Mesendoderm (in vitro differentiated cells): Measurements from ENCODE around the gene PLD3.

Experiments
- DNase-seq: peaks from one replicate; pipeline ENCODE4 v3.0.0; 2013
- H2AK5ac ChIP-seq: 2 replicates; pipeline ENCODE4 v1.6.1; 2013; ENCODE audit warnings: low read length, inconsistent platforms
- H2BK120ac ChIP-seq: 2 replicates; pipeline ENCODE4 v1.6.1; 2013; ENCODE audit warnings: low read depth, mild to moderate bottlenecking, low read length, moderate library complexity, mixed read lengths
- H2BK15ac ChIP-seq: replicated peaks from 2 replicates; pipeline ENCODE4 v1.6.1; 2013; ENCODE audit warnings: low read depth, mild to moderate bottlenecking, moderate library complexity
- H2BK5ac ChIP-seq: 2 replicates; pipeline ENCODE4 v1.6.1; 2013; ENCODE audit warnings: low read length, inconsistent platforms
- H3K18ac ChIP-seq: 2 replicates; pipeline ENCODE4 v1.6.1; 2013; ENCODE audit warnings: mild to moderate bottlenecking, low read length, mixed read lengths
- H3K23ac ChIP-seq: one replicate; pipeline ENCODE4 v1.6.1; 2013; ENCODE audit warnings: low read length
- H3K27ac ChIP-seq: 2 replicates; pipeline ENCODE4 v1.5.1; 2013; ENCODE audit warnings: low read depth, mild to moderate bottlenecking, inconsistent platforms, low read length, moderate library complexity
- H3K27me3 ChIP-seq: 2 replicates; pipeline ENCODE4 v1.6.1; 2013; ENCODE audit warnings: low read length, control low read depth, mild to moderate bottlenecking, inconsistent platforms; ENCODE audit not compliant: insufficient read depth, poor library complexity
- H3K36me3 ChIP-seq: 2 replicates; pipeline ENCODE4 v1.6.1; 2013; ENCODE audit warnings: low read length, inconsistent platforms; ENCODE audit not compliant: control insufficient read depth, insufficient read depth
- H3K4ac ChIP-seq: one replicate; pipeline ENCODE4 v1.6.1; 2013; ENCODE audit warnings: low read depth, mild to moderate bottlenecking, low read length, moderate library complexity
- H3K4me1 ChIP-seq: 2 replicates; pipeline ENCODE4 v1.6.1; 2013; ENCODE audit warnings: low read depth, low read length, inconsistent platforms; ENCODE audit not compliant: control insufficient read depth
- H3K4me2 ChIP-seq: 2 replicates; pipeline ENCODE4 v1.6.1; 2013; ENCODE audit warnings: low read length
- H3K4me3 ChIP-seq: 2 replicates; pipeline ENCODE4 v1.5.1; 2013; ENCODE audit warnings: mild to moderate bottlenecking, low read length
- H3K56ac ChIP-seq: one replicate; pipeline ENCODE4 v1.6.1; 2013; ENCODE audit warnings: low read length
- H3K79me1 ChIP-seq: 2 replicates; pipeline ENCODE4 v1.6.1; 2013; ENCODE audit warnings: low read length, inconsistent platforms
- H3K79me2 ChIP-seq: 2 replicates; pipeline ENCODE4 v1.6.1; 2013; ENCODE audit warnings: mild to moderate bottlenecking, low read length; ENCODE audit not compliant: control insufficient read depth, insufficient read depth
- H3K9ac ChIP-seq: 2 replicates; pipeline ENCODE4 v1.6.1; 2013; ENCODE audit warnings: low read length, inconsistent platforms
- H4K5ac ChIP-seq: one replicate; pipeline ENCODE4 v1.6.1; 2013; ENCODE audit warnings: low read length
- H4K8ac ChIP-seq: one replicate; pipeline ENCODE4 v1.6.1; 2013; ENCODE audit warnings: low read depth, mild to moderate bottlenecking, control low read depth, low read length, moderate library complexity
- WGBS: extraction: QIAGEN DNeasy Blood & Tissue Kit; methylation state at CpG from one replicate; pipeline ENCODE4 v1.1.7; 2013; ENCODE audit warnings: low lambda C conversion rate, missing lambda C conversion rate; ENCODE audit not compliant: insufficient coverage; ENCODE audit errors: extremely low coverage; 5-methylcytosine and 5-hydroxymethylcytosine counted together

PLD3 gene

GRCh38 chr19:40356681-40357595 is 8.4 kb downstream of the PLD3 start:
- Histone ChIP-seq H3K23ac (no peak overlapping the region), H4K8ac (no peak overlapping the region), H2BK5ac (no peak overlapping the region), H3K4me3 (no peak overlapping the region), H3K27ac (no peak overlapping the region), H3K4me1 (no peaks in the 10 kb centered on the region), H3K4me2 (no peak overlapping the region), H3K9ac (no peak overlapping the region), H2BK15ac (no peak overlapping the region), H2AK5ac (no peak overlapping the region), H3K56ac (no peak overlapping the region), H3K18ac (no peak overlapping the region), H3K79me1 (no peaks in the 10 kb centered on the region), H3K27me3 (no peaks in the 10 kb centered on the region), H3K79me2 (no peaks in the 10 kb centered on the region), H3K4ac (no peak overlapping the region), H2BK120ac (no peak overlapping the region), H4K5ac (no peak overlapping the region), H3K36me3 (no peaks in the 10 kb centered on the region)
- DNase-seq: peak; percentile 36
- no CpG with 5 or more reads among the region's 6 CpGs for WGBS

- no peak overlapping the region for H3K23ac ChIP-seq
- no peak overlapping the region for H3K18ac ChIP-seq
- H3K27ac ChIP-seq: no peak overlapping the region
- H2BK5ac ChIP-seq: no peak overlapping the region
- no peaks in the 10 kb centered on the region for H3K79me2 ChIP-seq
- no peak overlapping the region for H3K4ac ChIP-seq
- H2AK5ac ChIP-seq: no peak overlapping the region
- H2BK15ac ChIP-seq: no peak overlapping the region
- WGBS: no CpG with 5 or more reads among the region's 3 CpGs
- no peaks in the 10 kb centered on the region for H3K4me1 ChIP-seq
- H3K27me3 ChIP-seq: no peaks in the 10 kb centered on the region
- H2BK120ac ChIP-seq: no peak overlapping the region
- no peak overlapping the region for H4K8ac ChIP-seq
- H3K9ac ChIP-seq: no peak overlapping the region
- H3K4me3 ChIP-seq: no peak overlapping the region
- H3K4me2 ChIP-seq: no peak overlapping the region
- no peak for DNase-seq
- no peaks in the 10 kb centered on the region for H3K36me3 ChIP-seq
- H4K5ac ChIP-seq: no peak overlapping the region
- H3K79me1 ChIP-seq: no peaks in the 10 kb centered on the region
- H3K56ac ChIP-seq: no peak overlapping the region
Observed at GRCh38 chr19:40357640-40358039, 9.1 kb downstream of the PLD3 start.

- Histone ChIP-seq H2BK120ac (no peak overlapping the region), H3K27ac (no peak overlapping the region), H3K4me3 (no peak overlapping the region), H3K36me3 (no peaks in the 10 kb centered on the region), H3K23ac (no peak overlapping the region), H3K79me2 (no peaks in the 10 kb centered on the region), H4K5ac (no peak overlapping the region), H4K8ac (no peak overlapping the region), H2AK5ac (no peak overlapping the region), H3K4me2 (no peak overlapping the region), H2BK5ac (no peak overlapping the region), H2BK15ac (no peak overlapping the region), H3K27me3 (no peaks in the 10 kb centered on the region), H3K9ac (no peak overlapping the region), H3K18ac (no peak overlapping the region), H3K4me1 (no peaks in the 10 kb centered on the region), H3K4ac (no peak overlapping the region), H3K79me1 (no peaks in the 10 kb centered on the region), H3K56ac (no peak overlapping the region)
- DNase-seq: no peak
- WGBS: no CpG with 5 or more reads among the region's 5 CpGs
Observed at GRCh38 chr19:40358773-40359172, 10.3 kb downstream of the PLD3 start.

GRCh38 chr19:40360020-40360707 is 11.7 kb downstream of the PLD3 start:
- Histone ChIP-seq H3K79me1 (no peaks in the 10 kb centered on the region), H3K4me2 (no peak overlapping the region), H4K5ac (no peak overlapping the region), H3K27ac (no peak overlapping the region), H3K4me1 (no peaks in the 10 kb centered on the region), H3K4ac (no peak overlapping the region), H2AK5ac (no peak overlapping the region), H3K27me3 (no peaks in the 10 kb centered on the region), H2BK120ac (no peak overlapping the region), H3K36me3 (no peaks in the 10 kb centered on the region), H3K79me2 (no peaks in the 10 kb centered on the region), H4K8ac (no peak overlapping the region), H3K9ac (no peak overlapping the region), H3K23ac (no peak overlapping the region), H2BK5ac (no peak overlapping the region), H3K18ac (no peak overlapping the region), H3K56ac (no peak overlapping the region), H2BK15ac (no peak overlapping the region), H3K4me3 (no peak overlapping the region)
- no CpG with 5 or more reads among the region's 13 CpGs for WGBS
- no peak for DNase-seq

- no peak overlapping the region for H2BK15ac ChIP-seq
- H3K4me1 ChIP-seq: no peaks in the 10 kb centered on the region
- H4K8ac ChIP-seq: no peak overlapping the region
- no peak overlapping the region for H3K4me2 ChIP-seq
- no peaks in the 10 kb centered on the region for H3K27me3 ChIP-seq
- H3K79me2 ChIP-seq: no peaks in the 10 kb centered on the region
- DNase-seq: peak; percentile 59
- no peak overlapping the region for H3K4me3 ChIP-seq
- no peak overlapping the region for H2AK5ac ChIP-seq
- H3K36me3 ChIP-seq: no peaks in the 10 kb centered on the region
- H3K23ac ChIP-seq: no peak overlapping the region
- no peak overlapping the region for H2BK5ac ChIP-seq
- no peak overlapping the region for H3K27ac ChIP-seq
- no peaks in the 10 kb centered on the region for H3K79me1 ChIP-seq
- no peak overlapping the region for H3K18ac ChIP-seq
- H4K5ac ChIP-seq: no peak overlapping the region
- H3K4ac ChIP-seq: no peak overlapping the region
- no peak overlapping the region for H2BK120ac ChIP-seq
- no peak overlapping the region for H3K56ac ChIP-seq
- no CpG with 5 or more reads among the region's 12 CpGs for WGBS
- no peak overlapping the region for H3K9ac ChIP-seq
Observed at GRCh38 chr19:40360708-40361241, 12.3 kb downstream of the PLD3 start.
